ENCODE measurements around the gene BCAP29. TPM values are rescaled to one million over a fixed set of nuclear protein-coding genes. Genes with fewer than 3 reads are reported as not detected.
"Not testable (repeated sequence)": the region's sequence is repeated elsewhere in the genome, so short reads cannot be mapped to it uniquely, and the experiment has no call there.

Gene BCAP29
- 51.9 and 53.3 TPM in 2 replicates for total RNA-seq

GRCh38 chr7:107579885-107580715 lies at the start of gene BCAP29:
BCAP29 (plus strand) TSS chr7:107580246; CDS start chr7:107580773, 527 bp downstream.
- intact Hi-C loops (cut with micrococcal nuclease) = loop anchor here (1.0 to 5.0 kb wide), 7 partner anchors 17 to 411 kb away; partner anchors contain the start of genes COG5, DLD, DUS4L and HBP1

DNA sequence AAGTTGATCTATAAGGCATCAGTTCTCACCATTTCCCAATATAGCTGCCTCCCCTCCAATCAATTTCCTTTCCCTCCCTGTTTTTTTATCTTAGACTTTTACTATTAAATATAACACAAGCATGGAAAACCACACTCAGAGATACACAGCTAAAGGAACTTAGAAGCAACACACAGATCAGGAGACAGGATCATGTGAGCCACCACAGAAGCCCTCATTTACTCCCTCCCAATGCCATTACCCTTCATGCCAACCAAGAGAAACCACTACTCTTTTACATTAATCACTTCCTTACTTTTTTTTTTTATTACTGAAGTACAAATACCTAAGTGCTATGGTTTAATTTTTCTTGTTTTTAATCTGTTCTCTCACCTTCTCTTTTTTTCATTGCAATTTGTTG lies 49.3 kb upstream of the BCAP29 start:
- intact Hi-C loops (cut with micrococcal nuclease) = no loop called here

GRCh38 chr7:107534139-107534538 lies 45.9 kb upstream of the BCAP29 start:
- intact Hi-C loops (cut with micrococcal nuclease) = no loop called here

GRCh38 chr7:107537228-107537627 lies 42.8 kb upstream of the BCAP29 start:
- intact Hi-C loops (cut with micrococcal nuclease) = not testable (repeated sequence)

- intact Hi-C loops (cut with micrococcal nuclease) = no loop called here
Measured at GRCh38 chr7:107538001-107538400, 42.0 kb upstream of the BCAP29 start.

GRCh38 chr7:107543338-107543993 lies 36.6 kb upstream of the BCAP29 start:
- intact Hi-C loops (cut with micrococcal nuclease) = no loop called here

GRCh38 chr7:107544848-107545591 lies 35.0 kb upstream of the BCAP29 start:
- intact Hi-C loops (cut with micrococcal nuclease) = no loop called here

GRCh38 chr7:107551936-107552335 lies 28.1 kb upstream of the BCAP29 start:
- intact Hi-C loops (cut with micrococcal nuclease) = no loop called here

DNA sequence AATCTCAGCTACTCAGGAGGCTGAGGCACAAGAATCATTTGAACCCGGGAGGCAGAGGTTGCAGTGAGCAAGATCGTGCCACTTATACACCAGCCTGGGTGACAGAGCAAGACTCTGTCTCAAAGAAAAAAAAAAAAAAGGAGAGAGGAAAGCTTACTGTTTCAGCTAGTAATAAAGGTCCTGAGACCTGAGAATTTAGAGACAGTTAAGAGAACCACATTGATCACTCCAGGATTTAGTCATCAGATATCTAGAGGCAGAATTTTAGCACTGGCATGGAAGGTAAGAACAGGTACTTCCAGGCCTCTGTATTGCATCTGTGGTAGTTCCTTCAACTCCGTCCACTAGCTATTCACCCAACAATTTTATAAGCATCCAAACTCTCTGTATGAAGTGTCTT lies 24.2 kb upstream of the BCAP29 start:
- intact Hi-C loops (cut with micrococcal nuclease) = no loop called here

DNA sequence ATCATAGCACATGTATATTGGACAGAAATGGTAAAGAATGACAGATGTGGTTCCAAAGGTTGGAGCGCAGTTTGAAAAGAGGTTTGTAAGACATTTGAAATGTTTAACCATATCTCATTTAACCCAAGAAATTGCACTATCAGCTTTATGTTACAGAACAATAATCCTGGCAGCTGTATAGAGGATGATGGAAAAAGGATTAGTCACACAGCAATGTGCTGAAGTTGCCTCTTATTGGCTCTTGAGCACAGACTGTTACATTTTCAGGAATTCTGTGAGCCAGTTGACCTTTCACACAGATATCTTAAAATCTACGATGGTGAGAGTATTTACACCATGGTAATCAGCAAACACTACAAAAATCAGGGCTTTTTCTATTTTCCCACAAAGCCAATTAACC lies 20.2 kb upstream of the BCAP29 start:
- intact Hi-C loops (cut with micrococcal nuclease) = loop anchor here (5.0 kb wide), 1 partner anchor 1007 kb away; the partner anchor contains the start of genes DNAJB9 and THAP5

- intact Hi-C loops (cut with micrococcal nuclease) = loop anchor here (5.0 kb wide), 1 partner anchor 1006 kb away; the partner anchor contains the start of genes DNAJB9 and THAP5
Measured at GRCh38 chr7:107560898-107561516, 19.0 kb upstream of the BCAP29 start.

DNA sequence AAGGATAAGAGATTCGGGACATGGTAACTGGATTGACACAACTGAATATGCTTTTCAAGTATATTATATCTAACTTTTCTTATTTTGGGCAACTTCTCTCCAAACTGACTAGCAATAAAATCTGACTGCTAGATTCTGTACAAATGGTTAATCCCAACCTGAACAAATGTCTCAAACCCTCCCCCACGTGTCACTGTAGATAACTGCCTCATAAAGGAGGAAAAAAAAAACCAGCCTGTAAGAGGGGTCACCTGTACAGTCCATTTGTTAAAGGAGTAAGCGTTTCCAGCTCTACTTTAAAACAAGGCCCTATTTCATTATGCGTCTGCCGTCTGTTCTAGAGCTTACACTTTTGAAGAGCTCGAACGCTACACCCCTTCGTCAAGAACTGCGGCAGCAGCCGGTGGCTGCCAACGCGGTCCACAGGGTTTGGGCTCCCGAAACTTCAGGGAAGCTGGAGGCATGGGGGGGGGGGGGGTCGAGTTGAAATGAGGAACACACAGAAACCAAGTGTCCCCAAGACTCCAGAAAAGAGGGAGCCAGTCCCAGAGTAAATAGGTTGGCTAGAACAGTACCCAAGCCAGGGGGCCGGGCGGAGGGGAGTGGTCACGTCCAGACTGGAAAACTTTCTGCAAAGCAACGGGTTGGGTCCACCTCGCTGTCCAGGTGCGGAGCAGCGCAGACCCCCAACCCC lies 16.8 kb upstream of the BCAP29 start:
- intact Hi-C loops (cut with micrococcal nuclease) = loop anchor here (1.0 to 5.0 kb wide), 6 partner anchors 17 to 1004 kb away; partner anchors contain the start of genes BCAP29, DLD, DNAJB9 and THAP5

DNA sequence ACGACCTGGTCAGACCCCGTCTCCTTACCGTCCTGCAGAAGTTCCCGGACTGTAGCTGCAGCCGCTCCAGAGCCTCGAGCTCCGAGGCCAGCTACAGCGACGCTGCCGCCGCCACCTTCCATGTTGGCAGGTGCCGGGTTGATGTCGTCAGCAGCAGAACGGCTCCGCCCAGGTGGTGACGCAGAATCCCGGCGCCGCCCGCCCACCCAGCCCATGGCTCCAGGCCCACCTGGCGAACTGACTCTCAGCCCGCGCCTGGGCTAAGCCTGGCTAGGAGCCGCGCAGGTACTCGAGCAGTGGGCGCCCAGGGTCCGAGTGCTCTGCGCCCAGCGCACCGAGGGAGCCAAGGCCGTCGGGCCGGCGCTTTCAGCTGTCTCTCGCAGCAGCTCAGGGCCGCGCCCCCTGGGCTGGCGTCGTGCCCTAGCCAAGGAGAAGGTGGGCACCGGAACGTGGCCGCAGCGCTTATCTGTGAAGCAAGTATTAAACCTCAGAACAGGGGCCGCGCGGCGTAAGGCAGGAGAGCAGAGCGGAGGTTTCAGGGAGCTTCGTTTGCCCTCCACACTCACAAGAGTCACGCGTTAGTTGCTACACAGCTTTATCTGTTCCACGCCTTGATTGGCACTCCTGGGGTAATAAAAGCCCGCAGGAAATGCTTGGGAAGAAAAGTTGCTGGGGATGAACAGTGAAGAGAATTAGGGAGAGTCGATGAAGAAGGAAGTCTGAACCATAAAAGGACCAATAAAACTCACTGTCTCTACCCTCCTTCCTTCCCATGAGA lies 16.1 kb upstream of the BCAP29 start, which contains the start of the genes COG5 and DUS4L:
COG5 (minus strand) TSS at position 146 of the 778 bp plus-strand sequence; CDS start at position 122, 24 bp downstream.
DUS4L (plus strand) TSS at position 197 of the 778 bp plus-strand sequence. CDS start 3,100 bp downstream, outside the sequence.
- intact Hi-C loops (cut with micrococcal nuclease) = loop anchor here (1.0 to 5.0 kb wide), 7 partner anchors 16 to 1003 kb away; partner anchors contain the start of genes BCAP29, DLD, DNAJB9 and THAP5

- intact Hi-C loops (cut with micrococcal nuclease) = loop anchor here (1.0 to 5.0 kb wide), 2 partner anchors 161 to 1003 kb away; partner anchors contain the start of genes DNAJB9 and THAP5
Measured at GRCh38 chr7:107564553-107565298, 15.3 kb upstream of the BCAP29 start.

DNA sequence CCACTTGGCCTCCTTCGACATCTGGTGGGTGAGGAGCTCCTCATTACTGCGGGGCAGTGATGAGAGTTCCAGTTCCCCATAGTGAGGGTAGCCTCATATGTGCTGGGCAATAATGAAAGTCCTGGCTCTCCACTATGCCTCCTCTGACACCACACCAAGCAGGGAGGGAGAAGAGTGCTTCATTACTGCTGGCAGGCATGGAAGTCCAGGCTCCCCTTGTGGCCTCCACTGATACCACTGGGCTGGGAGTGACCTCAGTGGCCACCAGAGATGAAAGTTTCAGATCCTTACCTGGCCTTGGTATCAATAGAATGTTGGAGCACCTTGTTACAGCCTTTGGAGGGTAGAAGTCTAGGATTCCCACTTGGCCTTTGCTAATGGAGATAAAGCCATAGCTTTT lies 9.7 kb upstream of the BCAP29 start:
- intact Hi-C loops (cut with micrococcal nuclease) = no loop called here

GRCh38 chr7:107573537-107573936 lies 6.5 kb upstream of the BCAP29 start:
- intact Hi-C loops (cut with micrococcal nuclease) = no loop called here

DNA sequence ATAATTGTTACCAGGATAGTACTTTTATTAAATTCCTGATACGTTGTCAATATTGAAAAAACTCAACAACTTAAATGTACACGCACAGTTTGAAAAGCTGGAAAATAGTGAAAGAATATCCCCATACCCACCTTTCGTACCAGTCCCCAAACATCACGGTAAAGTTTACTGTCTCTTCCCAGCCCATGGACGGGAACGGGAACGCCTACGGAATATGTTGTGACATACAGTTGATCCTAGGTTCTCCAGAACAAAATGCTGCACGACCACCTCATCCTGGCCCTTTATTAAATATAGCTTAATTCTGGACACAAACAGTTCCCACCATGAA lies 527 bp upstream of the BCAP29 start:
- intact Hi-C loops (cut with micrococcal nuclease) = no loop called here

GRCh38 chr7:107580716-107581383 lies 804 bp downstream of the BCAP29 start:
- intact Hi-C loops (cut with micrococcal nuclease) = loop anchor here (1.0 to 5.0 kb wide), 7 partner anchors 18 to 412 kb away; partner anchors contain the start of genes COG5, DLD, DUS4L and HBP1

Data from T-helper 2 cell treated with Interferon-gamma antibody and Interleukin-4, amounts not matched to agents 100 ng/mL and 5 ng/mL, for 36 hours (primary cell).